IPS-15b (cell line): Measurements from ENCODE around the gene OR6T1.

ENCODE experiments used
- H3K27me3 ChIP-seq: one replicate; pipeline ENCODE4 v1.6.1; 2013; ENCODE audit warnings: low read length; ENCODE audit not compliant: control insufficient read depth, insufficient read depth
- H3K36me3 ChIP-seq: one replicate; pipeline ENCODE4 v1.6.1; 2013; ENCODE audit warnings: low read length; ENCODE audit not compliant: control insufficient read depth, insufficient read depth
- H3K4me1 ChIP-seq: one replicate; pipeline ENCODE4 v1.6.1; 2013; ENCODE audit warnings: mild to moderate bottlenecking, low read length; ENCODE audit not compliant: control insufficient read depth, insufficient read depth
- H3K4me3 ChIP-seq: one replicate; pipeline ENCODE4 v1.5.1; 2013; ENCODE audit warnings: low read depth, low read length
- H3K9ac ChIP-seq: one replicate; pipeline ENCODE4 v1.6.1; 2013; ENCODE audit warnings: low read depth, mild to moderate bottlenecking, low read length
- H3K9me3 ChIP-seq: one replicate; pipeline ENCODE4 v1.6.1; 2013; ENCODE audit warnings: mild to moderate bottlenecking, low read length; ENCODE audit not compliant: control insufficient read depth, insufficient read depth

The OR6T1 gene

GRCh38 chr11:123943738-123944137, at the start of gene OR6T1:
TSS of gene OR6T1 (minus strand) at chr11:123943838. CDS start at chr11:123943838, 0 bp downstream.
- H3K27me3 ChIP-seq = no peaks in the 10 kb centered on the region
- no peaks in the 10 kb centered on the region for H3K4me1 ChIP-seq
- H3K4me3 ChIP-seq = no peak within 1 kb of the TSS
- no peak within 1 kb of the TSS for H3K9ac ChIP-seq
- no peaks in the 10 kb centered on the region for H3K36me3 ChIP-seq
- H3K9me3 ChIP-seq = no peaks in the 10 kb centered on the region

DNA sequence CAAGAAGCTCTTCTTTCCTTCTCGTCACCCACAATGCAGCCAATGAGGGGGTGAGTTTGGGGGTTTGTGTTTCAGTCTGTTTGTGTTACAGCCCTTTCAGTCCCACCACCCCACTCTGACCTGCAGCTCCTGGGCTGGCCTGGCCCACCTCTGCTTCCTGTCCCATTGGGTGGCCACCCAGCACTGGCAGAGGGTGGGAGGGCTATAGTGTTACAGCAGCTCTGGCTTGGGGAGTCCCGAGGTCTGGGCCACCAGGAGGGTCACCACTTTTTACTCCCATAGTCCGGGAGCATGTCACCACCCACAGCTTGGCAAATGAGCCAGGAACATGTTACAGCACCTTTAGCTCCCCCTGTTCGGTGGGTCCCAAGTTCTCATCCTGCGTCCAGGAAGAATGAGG, 35.7 kb upstream of the OR6T1 start:
- no peaks in the 10 kb centered on the region for H3K4me1 ChIP-seq
- no peak overlapping the region for H3K4me3 ChIP-seq
- no peaks in the 10 kb centered on the region for H3K27me3 ChIP-seq
- no peak overlapping the region for H3K9ac ChIP-seq
- no peaks in the 10 kb centered on the region for H3K9me3 ChIP-seq
- H3K36me3 ChIP-seq = no peaks in the 10 kb centered on the region

GRCh38 chr11:123977731-123978347, 34.2 kb upstream of the OR6T1 start, which contains the start of gene OR10S1:
TSS of gene OR10S1 (minus strand) at chr11:123977781. CDS start at chr11:123977664, 117 bp downstream.
- no peak within 1 kb of the TSS for H3K9ac ChIP-seq
- H3K9me3 ChIP-seq = no peaks in the 10 kb centered on the region
- no peaks in the 10 kb centered on the region for H3K4me1 ChIP-seq
- no peak within 1 kb of the TSS for H3K4me3 ChIP-seq
- H3K36me3 ChIP-seq = no peaks in the 10 kb centered on the region
- no peaks in the 10 kb centered on the region for H3K27me3 ChIP-seq

- Histone ChIP-seq H3K27me3 (no peaks in the 10 kb centered on the region), H3K4me1 (no peaks in the 10 kb centered on the region), H3K9ac (no peak overlapping the region), H3K36me3 (no peaks in the 10 kb centered on the region), H3K4me3 (no peak overlapping the region), H3K9me3 (no peaks in the 10 kb centered on the region)
These were observed 33.3 kb upstream of the OR6T1 start for GRCh38 chr11:123976770-123977560.

GRCh38 chr11:123973816-123974215, 30.2 kb upstream of the OR6T1 start:
- Histone ChIP-seq H3K4me3 (no peak overlapping the region), H3K27me3 (no peaks in the 10 kb centered on the region), H3K9me3 (no peaks in the 10 kb centered on the region), H3K9ac (no peak overlapping the region), H3K36me3 (no peaks in the 10 kb centered on the region), H3K4me1 (no peaks in the 10 kb centered on the region)

GRCh38 chr11:123956752-123957151, 13.1 kb upstream of the OR6T1 start:
- H3K4me1 ChIP-seq = no peaks in the 10 kb centered on the region
- no peaks in the 10 kb centered on the region for H3K36me3 ChIP-seq
- no peaks in the 10 kb centered on the region for H3K27me3 ChIP-seq
- no peaks in the 10 kb centered on the region for H3K9me3 ChIP-seq
- H3K4me3 ChIP-seq = no peak overlapping the region
- no peak overlapping the region for H3K9ac ChIP-seq

DNA sequence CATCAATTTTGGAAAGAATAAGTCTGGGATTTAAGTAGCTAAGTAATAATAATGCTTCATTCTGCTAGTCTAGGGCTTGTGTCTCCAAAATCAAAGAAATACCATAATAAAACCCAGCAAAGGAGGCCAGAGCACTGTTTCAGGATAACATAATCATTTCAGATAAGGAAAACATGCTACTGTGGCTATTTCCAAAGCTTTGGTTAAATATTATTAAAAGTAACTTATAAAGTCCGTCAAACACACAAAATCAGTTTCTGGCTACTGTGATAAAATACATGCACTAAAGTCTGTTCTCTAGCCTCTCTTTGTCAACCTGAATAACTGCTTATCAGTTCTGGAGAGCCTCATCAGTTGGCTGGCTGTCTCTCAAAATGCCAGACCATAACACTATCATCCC, 1.5 kb upstream of the OR6T1 start:
- Histone ChIP-seq H3K27me3 (no peaks in the 10 kb centered on the region), H3K9ac (no peak overlapping the region), H3K36me3 (no peaks in the 10 kb centered on the region), H3K4me3 (no peak overlapping the region), H3K4me1 (no peaks in the 10 kb centered on the region), H3K9me3 (no peaks in the 10 kb centered on the region)

DNA sequence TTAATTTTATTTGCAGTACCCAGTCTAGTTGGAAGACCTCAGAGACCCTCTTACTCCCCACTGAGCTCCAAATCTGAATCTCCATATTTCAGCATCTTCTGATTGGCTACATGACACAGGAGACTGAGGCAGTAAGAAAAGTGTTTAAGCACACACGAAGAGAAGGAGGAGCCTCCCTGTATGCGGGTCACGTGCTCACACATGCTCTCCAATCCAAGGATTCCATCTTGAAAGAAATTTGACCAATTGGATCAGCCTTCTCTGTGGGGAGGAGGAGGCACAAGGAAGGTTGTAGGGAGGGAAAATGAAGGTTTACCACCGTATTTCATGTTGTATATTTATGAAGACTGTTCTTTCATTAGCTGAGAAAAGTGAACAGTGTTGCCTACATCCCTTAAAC, 1.2 kb downstream of the OR6T1 start:
- no peaks in the 10 kb centered on the region for H3K27me3 ChIP-seq
- no peak overlapping the region for H3K9ac ChIP-seq
- H3K4me3 ChIP-seq = no peak overlapping the region
- no peaks in the 10 kb centered on the region for H3K4me1 ChIP-seq
- H3K9me3 ChIP-seq = no peaks in the 10 kb centered on the region
- H3K36me3 ChIP-seq = no peaks in the 10 kb centered on the region

DNA sequence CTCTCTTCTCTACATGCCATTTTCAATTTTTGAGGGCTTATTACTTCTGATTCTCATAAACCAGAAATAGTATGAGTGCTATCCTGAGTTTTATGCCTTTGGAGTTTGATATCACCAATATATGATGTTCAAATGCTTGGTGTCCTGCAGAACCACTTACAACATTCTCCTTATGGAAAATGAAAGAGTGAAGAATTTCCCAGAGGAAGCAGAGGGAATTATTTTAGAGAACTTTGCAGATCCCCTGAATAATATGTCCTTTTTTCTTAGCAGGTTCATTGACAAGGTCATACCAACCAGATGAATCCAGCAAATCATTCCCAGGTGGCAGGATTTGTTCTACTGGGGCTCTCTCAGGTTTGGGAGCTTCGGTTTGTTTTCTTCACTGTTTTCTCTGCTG, 4.3 kb downstream of the OR6T1 start, which contains the start of gene OR4D5:
OR4D5 (plus strand) TSS at position 301 of the 400 bp plus-strand sequence; CDS start at position 301, 0 bp downstream.
- H3K9me3 ChIP-seq = no peaks in the 10 kb centered on the region
- H3K4me3 ChIP-seq = no peak within 1 kb of the TSS
- no peaks in the 10 kb centered on the region for H3K27me3 ChIP-seq
- no peaks in the 10 kb centered on the region for H3K4me1 ChIP-seq
- H3K36me3 ChIP-seq = no peaks in the 10 kb centered on the region
- H3K9ac ChIP-seq = no peak within 1 kb of the TSS

DNA sequence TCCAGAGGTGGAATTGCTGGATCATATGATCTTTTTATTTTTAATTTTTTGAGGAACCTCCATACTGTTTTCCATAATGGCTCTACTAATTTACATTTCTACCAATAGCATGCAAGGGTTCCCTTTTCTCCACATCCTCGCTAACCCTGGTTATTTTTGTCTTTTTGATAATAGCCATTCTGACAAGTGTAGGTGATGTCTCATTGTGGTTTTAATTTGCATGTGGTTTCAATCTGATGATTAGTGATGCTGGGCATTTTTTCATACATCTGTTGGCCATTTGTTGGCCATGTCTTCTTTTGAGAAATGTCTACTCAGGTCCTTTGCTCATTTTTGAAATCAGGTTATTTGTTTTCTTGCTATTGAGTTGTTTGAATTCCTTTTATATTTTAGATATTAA, 19.6 kb downstream of the OR6T1 start:
- Histone ChIP-seq H3K9me3 (no peaks in the 10 kb centered on the region), H3K9ac (no peak overlapping the region), H3K4me1 (no peaks in the 10 kb centered on the region), H3K4me3 (no peak overlapping the region), H3K27me3 (no peaks in the 10 kb centered on the region), H3K36me3 (no peaks in the 10 kb centered on the region)

DNA sequence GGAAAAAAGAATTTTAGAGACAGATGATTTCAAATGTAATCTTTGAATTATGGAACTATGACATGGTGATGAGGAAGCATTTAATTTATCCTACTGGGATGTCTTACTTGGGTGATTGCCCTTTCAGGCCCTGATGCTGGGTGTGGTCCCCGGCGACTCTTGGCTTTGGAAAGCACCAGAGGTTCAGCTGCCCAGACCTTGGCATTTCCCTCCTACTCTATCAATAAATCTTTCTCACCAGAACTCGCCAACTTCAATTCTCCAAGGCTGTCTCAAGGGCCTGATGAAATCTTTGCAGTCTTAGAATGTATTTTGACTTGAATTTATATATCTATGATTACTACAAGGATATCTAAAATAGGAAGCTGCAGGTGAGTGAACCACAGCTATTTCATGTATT, 22.7 kb downstream of the OR6T1 start:
- H3K9me3 ChIP-seq = no peaks in the 10 kb centered on the region
- no peak overlapping the region for H3K9ac ChIP-seq
- H3K27me3 ChIP-seq = no peaks in the 10 kb centered on the region
- no peaks in the 10 kb centered on the region for H3K36me3 ChIP-seq
- no peak overlapping the region for H3K4me3 ChIP-seq
- H3K4me1 ChIP-seq = no peaks in the 10 kb centered on the region

- H3K4me3 ChIP-seq = no peak overlapping the region
- no peaks in the 10 kb centered on the region for H3K9me3 ChIP-seq
- H3K9ac ChIP-seq = no peak overlapping the region
- no peaks in the 10 kb centered on the region for H3K27me3 ChIP-seq
- no peaks in the 10 kb centered on the region for H3K36me3 ChIP-seq
- peaks cover 4% of the 10 kb centered on the region for H3K4me1 ChIP-seq
These were observed 37.8 kb downstream of the OR6T1 start for GRCh38 chr11:123905826-123906225.
